Astrocyte (in vitro differentiated cells and primary cell): Measurements from ENCODE around the gene ALPP. TPM values are rescaled to one million over a fixed set of nuclear protein-coding genes. Genes with fewer than 3 reads are reported as not detected.

Source experiments
- DNase-seq: peaks from one replicate; pipeline ENCODE4 v3.0.0-alpha.2; 2010; ENCODE audit warnings: low read depth
- FAIRE-seq: peaks from 2 replicates; lab custom pipeline; 2011; peaks lifted over from hg19 to GRCh38; lab: Jason Lieb, UNC
- H2AFZ ChIP-seq: 2 replicates; pipeline ENCODE4 v1.6.0; 2012; ENCODE audit warnings: low read depth, low read length, inconsistent platforms
- H3K27ac ChIP-seq: 2 replicates; pipeline ENCODE4 v1.5.1; 2011; ENCODE audit warnings: low read depth, low read length, inconsistent platforms
- H3K27me3 ChIP-seq: 2 replicates; pipeline ENCODE4 v1.6.0; 2011; ENCODE audit warnings: low read length, inconsistent platforms; ENCODE audit not compliant: insufficient read depth
- H3K36me3 ChIP-seq: 2 replicates; pipeline ENCODE4 v1.5.1; 2011; ENCODE audit warnings: low read length, inconsistent platforms; ENCODE audit not compliant: insufficient read depth
- H3K4me1 ChIP-seq: 2 replicates; pipeline ENCODE4 v1.5.1; 2011; ENCODE audit warnings: low read length, inconsistent platforms; ENCODE audit not compliant: insufficient read depth
- H3K4me2 ChIP-seq: 2 replicates; pipeline ENCODE4 v1.6.0; 2012; ENCODE audit warnings: low read length, inconsistent platforms
- H3K4me3 ChIP-seq: 2 replicates; pipeline ENCODE4 v1.5.1; 2011; ENCODE audit warnings: low read depth, mild to moderate bottlenecking, low read length, inconsistent platforms; ENCODE audit not compliant: insufficient read depth
- H3K79me2 ChIP-seq: 2 replicates; pipeline ENCODE4 v1.6.0; 2012; ENCODE audit warnings: mild to moderate bottlenecking, low read length, inconsistent platforms; ENCODE audit not compliant: insufficient read depth
- H3K9ac ChIP-seq: 2 replicates; pipeline ENCODE4 v1.6.0; 2012; ENCODE audit warnings: mild to moderate bottlenecking, low read length, inconsistent platforms
- H3K9me3 ChIP-seq: 2 replicates; pipeline ENCODE4 v1.5.1; 2012; ENCODE audit warnings: low read depth, mild to moderate bottlenecking, low read length, inconsistent platforms; ENCODE audit not compliant: insufficient read depth
- H4K20me1 ChIP-seq: 2 replicates; pipeline ENCODE4 v1.6.0; 2012; ENCODE audit warnings: low read length, inconsistent platforms; ENCODE audit not compliant: insufficient read depth
- H3K27ac Mint-ChIP-seq: one replicate; pipeline ENCODE4 v1.8.0; 2021; ENCODE audit warnings: mild to moderate bottlenecking, mixed read lengths; ENCODE audit not compliant: unreplicated experiment
- H3K27me3 Mint-ChIP-seq: one replicate; pipeline ENCODE4 v1.8.0; 2021; ENCODE audit warnings: low read depth, mixed read lengths; ENCODE audit not compliant: unreplicated experiment
- H3K36me3 Mint-ChIP-seq: one replicate; pipeline ENCODE4 v1.8.0; 2021; ENCODE audit warnings: low read depth, mixed read lengths; ENCODE audit not compliant: unreplicated experiment
- H3K4me1 Mint-ChIP-seq: one replicate; pipeline ENCODE4 v1.8.0; 2021; ENCODE audit warnings: low read depth, mixed read lengths; ENCODE audit not compliant: unreplicated experiment
- H3K4me3 Mint-ChIP-seq: one replicate; pipeline ENCODE4 v1.8.0; 2021; ENCODE audit warnings: mild to moderate bottlenecking, moderate library complexity, mixed read lengths; ENCODE audit not compliant: unreplicated experiment
- H3K9me3 Mint-ChIP-seq: one replicate; pipeline ENCODE4 v1.8.0; 2021; ENCODE audit warnings: mild to moderate bottlenecking, mixed read lengths; ENCODE audit not compliant: unreplicated experiment
- EZH2 ChIP-seq: IDR thresholded peaks from 2 replicates; pipeline ENCODE4 v1.6.1; 2012; ENCODE audit warnings: mild to moderate bottlenecking, low read length, inconsistent platforms; ENCODE audit not compliant: insufficient read depth
- total RNA-seq: library from RNA; stranded (reverse); gene quantifications from 2 replicates; pipeline ENCODE4 v1.2.1, GENCODE V29; 2021
- TF ChIP-seq, protein P1 (sequence below): IDR thresholded peaks from 2 replicates; pipeline ENCODE4 v1.5.1; 2011; ENCODE audit warnings: low read depth, mild to moderate bottlenecking, inconsistent platforms, low read length, moderate library complexity; ENCODE audit not compliant: insufficient read depth

ALPP gene
- total RNA-seq, 1 donor from 2014 or later = 0.32 TPM

DNA sequence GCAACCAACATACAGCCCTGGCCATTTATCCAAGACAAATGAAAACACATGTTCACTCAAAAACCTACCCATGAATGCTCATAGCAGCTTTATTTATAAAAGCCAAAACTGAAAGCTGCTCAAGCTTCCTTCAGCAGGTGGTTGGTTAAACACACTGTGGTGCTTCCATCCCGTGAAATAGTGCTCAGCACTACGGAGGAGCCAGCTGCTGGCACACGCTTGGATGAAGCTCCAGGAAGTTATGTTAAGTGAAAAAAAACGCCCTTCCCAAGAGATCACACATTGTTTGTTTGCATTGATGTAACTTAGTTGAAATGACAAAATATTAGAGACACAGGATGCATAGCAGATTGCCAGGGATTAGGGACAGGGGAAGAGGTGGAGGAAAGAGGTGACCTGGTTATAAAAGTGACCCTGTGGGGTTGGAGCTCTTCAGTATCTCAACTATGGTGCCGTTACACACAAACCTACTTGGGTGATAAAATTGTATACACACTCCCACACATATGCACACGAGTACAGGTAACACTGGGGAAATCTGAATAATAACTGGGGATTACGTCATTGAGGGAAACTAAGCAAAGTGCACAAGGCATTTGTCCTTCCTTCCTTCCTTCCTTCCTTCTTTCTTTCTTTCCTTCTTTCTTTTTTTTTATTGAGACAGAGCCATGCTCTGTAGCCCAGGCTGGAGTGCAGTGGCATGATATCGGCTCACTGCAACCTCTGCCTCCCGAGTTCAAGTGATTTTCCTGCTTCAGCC, 21.9 kb downstream of the ALPP start:
- Histone ChIP-seq H3K4me3 (no peak overlapping the region), H2AFZ (no peak overlapping the region), H3K79me2 (no peaks in the 10 kb centered on the region), H3K9me3 (no peaks in the 10 kb centered on the region), H3K27me3 (peaks cover 12% of the 10 kb centered on the region), H3K4me2 (no peak overlapping the region), H3K36me3 (no peaks in the 10 kb centered on the region), H4K20me1 (no peaks in the 10 kb centered on the region), H3K9ac (no peak overlapping the region), H3K4me1 (no peaks in the 10 kb centered on the region), H3K27ac (no peak overlapping the region)
- no peak for FAIRE-seq
- Mint-ChIP-seq H3K4me1 (no peaks in the 10 kb centered on the region), H3K27me3 (peaks cover 29% of the 10 kb centered on the region), H3K4me3 (no peak overlapping the region), H3K27ac (no peak overlapping the region), H3K9me3 (peaks cover 2% of the 10 kb centered on the region), H3K36me3 (no peaks in the 10 kb centered on the region)
- DNase-seq = no peak
- TF ChIP-seq, protein P1, sequence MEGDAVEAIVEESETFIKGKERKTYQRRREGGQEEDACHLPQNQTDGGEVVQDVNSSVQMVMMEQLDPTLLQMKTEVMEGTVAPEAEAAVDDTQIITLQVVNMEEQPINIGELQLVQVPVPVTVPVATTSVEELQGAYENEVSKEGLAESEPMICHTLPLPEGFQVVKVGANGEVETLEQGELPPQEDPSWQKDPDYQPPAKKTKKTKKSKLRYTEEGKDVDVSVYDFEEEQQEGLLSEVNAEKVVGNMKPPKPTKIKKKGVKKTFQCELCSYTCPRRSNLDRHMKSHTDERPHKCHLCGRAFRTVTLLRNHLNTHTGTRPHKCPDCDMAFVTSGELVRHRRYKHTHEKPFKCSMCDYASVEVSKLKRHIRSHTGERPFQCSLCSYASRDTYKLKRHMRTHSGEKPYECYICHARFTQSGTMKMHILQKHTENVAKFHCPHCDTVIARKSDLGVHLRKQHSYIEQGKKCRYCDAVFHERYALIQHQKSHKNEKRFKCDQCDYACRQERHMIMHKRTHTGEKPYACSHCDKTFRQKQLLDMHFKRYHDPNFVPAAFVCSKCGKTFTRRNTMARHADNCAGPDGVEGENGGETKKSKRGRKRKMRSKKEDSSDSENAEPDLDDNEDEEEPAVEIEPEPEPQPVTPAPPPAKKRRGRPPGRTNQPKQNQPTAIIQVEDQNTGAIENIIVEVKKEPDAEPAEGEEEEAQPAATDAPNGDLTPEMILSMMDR = no peak
- no peak for TF ChIP-seq EZH2

DNA sequence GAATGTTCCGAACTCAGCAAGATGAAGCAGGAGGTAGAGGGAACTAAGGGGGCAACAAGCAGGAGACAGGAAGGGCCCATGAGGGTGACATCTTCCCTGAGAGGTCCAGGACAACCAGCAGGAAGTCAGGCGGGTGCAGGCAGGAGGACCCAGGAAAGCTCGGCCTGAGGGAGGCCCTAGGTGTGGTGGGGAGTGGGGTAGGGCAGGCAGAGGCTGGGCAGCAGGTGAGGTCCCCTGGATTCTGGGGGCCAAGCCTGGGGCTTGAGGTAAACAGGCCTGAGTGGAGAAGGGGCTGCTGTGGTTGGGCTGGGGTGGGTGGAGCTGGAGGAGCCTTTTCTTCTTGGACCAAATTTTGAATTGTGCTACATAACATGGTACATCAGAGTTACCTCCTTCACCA, 24.0 kb downstream of the ALPP start:
- no peaks in the 10 kb centered on the region for H3K36me3 Mint-ChIP-seq
- FAIRE-seq = no peak
- Histone ChIP-seq H2AFZ (no peak overlapping the region), H3K4me2 (no peak overlapping the region), H3K36me3 (no peaks in the 10 kb centered on the region), H3K27me3 (peaks cover 12% of the 10 kb centered on the region), H3K4me1 (no peaks in the 10 kb centered on the region), H4K20me1 (no peaks in the 10 kb centered on the region), H3K9me3 (no peaks in the 10 kb centered on the region), H3K9ac (no peak overlapping the region), H3K4me3 (no peak overlapping the region), H3K27ac (no peak overlapping the region), H3K79me2 (no peaks in the 10 kb centered on the region)
- no peak for DNase-seq
- H3K4me1 Mint-ChIP-seq = no peaks in the 10 kb centered on the region
- H3K9me3 Mint-ChIP-seq = peaks cover 2% of the 10 kb centered on the region
- no peak for TF ChIP-seq EZH2
- TF ChIP-seq, protein P1 = no peak
- no peak overlapping the region for H3K4me3 Mint-ChIP-seq
- peaks cover 33% of the 10 kb centered on the region for H3K27me3 Mint-ChIP-seq
- H3K27ac Mint-ChIP-seq = no peak overlapping the region

DNA sequence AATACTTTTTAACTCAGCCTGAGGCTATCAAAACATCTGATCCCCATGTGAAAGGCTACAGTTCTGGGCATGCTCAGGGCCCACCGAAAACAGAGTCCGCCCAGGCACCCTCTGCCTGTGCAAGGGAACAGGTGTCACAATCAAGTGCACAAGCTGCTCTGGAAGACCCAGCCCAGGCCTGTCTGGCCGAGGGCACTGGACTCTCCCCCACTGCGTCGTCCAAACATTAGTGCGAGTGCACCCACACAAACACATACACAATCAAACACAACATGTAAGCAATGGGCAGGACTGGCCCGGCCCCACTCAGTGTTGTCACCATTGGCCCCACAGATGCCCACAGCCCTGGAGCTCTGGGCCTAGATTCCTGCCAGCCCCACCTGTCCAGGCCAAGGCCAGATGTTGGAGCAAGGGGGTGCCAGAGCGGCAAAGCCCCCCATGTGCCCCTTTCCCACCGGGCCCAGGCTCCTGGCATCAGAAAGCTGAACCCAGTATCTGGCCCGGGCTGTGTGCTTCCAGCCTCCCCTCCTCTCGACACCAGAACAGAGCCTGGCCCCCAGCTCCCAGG, 27.5 kb downstream of the ALPP start:
- Histone ChIP-seq H3K4me3 (no peak overlapping the region), H3K27me3 (peaks cover 4% of the 10 kb centered on the region), H3K4me2 (no peak overlapping the region), H3K27ac (no peak overlapping the region), H3K9ac (no peak overlapping the region), H3K4me1 (no peaks in the 10 kb centered on the region), H3K36me3 (no peaks in the 10 kb centered on the region), H3K79me2 (no peaks in the 10 kb centered on the region), H3K9me3 (no peaks in the 10 kb centered on the region), H4K20me1 (no peaks in the 10 kb centered on the region), H2AFZ (no peak overlapping the region)
- H3K27ac Mint-ChIP-seq = no peak overlapping the region
- TF ChIP-seq, protein P1 = no peak
- no peak for TF ChIP-seq EZH2
- FAIRE-seq (no peak), DNase-seq (no peak)
- H3K4me3 Mint-ChIP-seq = no peak overlapping the region
- H3K36me3 Mint-ChIP-seq = no peaks in the 10 kb centered on the region
- H3K27me3 Mint-ChIP-seq = peaks cover 26% of the 10 kb centered on the region
- H3K9me3 Mint-ChIP-seq = no peaks in the 10 kb centered on the region
- no peaks in the 10 kb centered on the region for H3K4me1 Mint-ChIP-seq
